Measurements from ENCODE around the gene DNM3.

DNM3 gene

GRCh38 chr1:172380441-172381244 lies 539.3 kb downstream of the DNM3 start:
- DNase-seq = no peak

- DNase-seq = no peak
Measured at GRCh38 chr1:172381946-172382345, 540.6 kb downstream of the DNM3 start.

- DNase-seq = no peak
Measured at GRCh38 chr1:172382406-172382805, 541.1 kb downstream of the DNM3 start.

GRCh38 chr1:172382990-172383389 lies 541.7 kb downstream of the DNM3 start:
- DNase-seq = no peak

GRCh38 chr1:172383536-172383935 lies 542.2 kb downstream of the DNM3 start:
- DNase-seq = no peak

GRCh38 chr1:172384656-172385055 lies 543.4 kb downstream of the DNM3 start:
- no peak for DNase-seq

- DNase-seq = no peak
Measured at GRCh38 chr1:172386046-172386445, 544.7 kb downstream of the DNM3 start.

GRCh38 chr1:172388490-172388889 lies 547.2 kb downstream of the DNM3 start:
- no peak for DNase-seq

GRCh38 chr1:172390301-172390682 lies 549.0 kb downstream of the DNM3 start:
- no peak for DNase-seq

- no peak for DNase-seq
Measured at GRCh38 chr1:172390683-172391551, 549.6 kb downstream of the DNM3 start.

- no peak for DNase-seq
Measured at GRCh38 chr1:172391976-172392375, 550.7 kb downstream of the DNM3 start.

GRCh38 chr1:172393354-172393753 lies 552.1 kb downstream of the DNM3 start:
- no peak for DNase-seq

GRCh38 chr1:172394141-172394751 lies 552.9 kb downstream of the DNM3 start:
- no peak for DNase-seq

- DNase-seq = no peak
Measured at GRCh38 chr1:172394811-172395210, 553.5 kb downstream of the DNM3 start.

GRCh38 chr1:172395576-172395975 lies 554.3 kb downstream of the DNM3 start:
- no peak for DNase-seq

- DNase-seq = no peak
Measured at GRCh38 chr1:172397221-172397620, 555.9 kb downstream of the DNM3 start.

GRCh38 chr1:172397633-172398032 lies 556.3 kb downstream of the DNM3 start:
- DNase-seq = no peak

- peak; percentile 53 for DNase-seq
Measured at GRCh38 chr1:172398193-172398592, 556.9 kb downstream of the DNM3 start.

GRCh38 chr1:172398970-172399755 lies 557.9 kb downstream of the DNM3 start:
- peak; percentile 87 for DNase-seq

GRCh38 chr1:172399756-172400721 lies 558.7 kb downstream of the DNM3 start:
- no peak for DNase-seq

- no peak for DNase-seq
Measured at GRCh38 chr1:172400722-172401105, 559.4 kb downstream of the DNM3 start.

- no peak for DNase-seq
Measured at GRCh38 chr1:172401477-172401876, 560.2 kb downstream of the DNM3 start.
